SK-N-MC (cell line): ENCODE measurements around the gene SMG6.

ENCODE experiments used
- EZH2 ChIP-seq: fragments of 200-600 bp; sonication (generic); IDR thresholded peaks from one replicate; pipeline ENCODE4 v1.6.1; 2017; ENCODE audit warnings: antibody characterized with exemption
- POLR2AphosphoS5 ChIP-seq: IDR thresholded peaks from 2 replicates; pipeline ENCODE4 v1.6.1; 2012; ENCODE audit warnings: mild to moderate bottlenecking, low read depth, low read length, borderline replicate concordance

GRCh38 chr17:2040219-2040827 is 263.3 kb downstream of the SMG6 start:
- TF ChIP-seq EZH2 = no peak
- no peak for TF ChIP-seq POLR2AphosphoS5
